ENCODE results near the gene UBE2U.

UBE2U gene

GRCh38 chr1:64176659-64177058 is 26.8 kb upstream of the UBE2U start:
- peaks cover 29 to 34% of the 10 kb centered on the region in 2 donors for H3K27me3 Mint-ChIP-seq
- H3K9me3 Mint-ChIP-seq = no peaks in the 10 kb centered on the region
- H3K27ac Mint-ChIP-seq = no peak overlapping the region
- H3K4me1 Mint-ChIP-seq (ENCODE audit: low read depth in 2 of 2) = peaks cover 0 to 5% of the 10 kb centered on the region in 2 donors
- DNase-seq = no peak
- H3K4me3 Mint-ChIP-seq = no peak overlapping the region
- no peak for ATAC-seq (replicated peaks)
- H3K36me3 Mint-ChIP-seq (ENCODE audit: insufficient read depth) = no peaks in the 10 kb centered on the region

DNA sequence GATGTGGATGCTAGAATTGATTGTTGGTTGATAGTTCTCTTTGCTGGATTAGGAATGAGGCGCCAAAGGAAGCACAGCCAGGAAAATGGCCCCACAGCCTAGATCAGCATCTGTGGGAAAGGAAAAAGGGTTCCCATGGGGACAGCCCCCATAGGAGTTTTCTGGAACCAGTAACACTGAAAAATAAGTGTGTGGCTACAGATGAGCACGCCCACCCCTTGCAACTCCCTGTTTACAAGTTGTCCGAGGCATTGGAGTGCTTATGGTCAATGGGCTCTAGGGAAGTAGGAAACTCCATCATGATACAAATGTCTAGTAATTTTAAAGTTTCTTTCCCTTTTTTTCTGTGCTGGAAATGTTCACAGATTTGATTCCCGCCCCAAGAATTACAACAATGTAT is 23.8 kb upstream of the UBE2U start:
- Mint-ChIP-seq H3K4me3 (no peak overlapping the region), H3K4me1 (ENCODE audit: low read depth in 2 of 2) (peaks cover 0 to 5% of the 10 kb centered on the region in 2 donors), H3K27me3 (peaks cover 28 to 34% of the 10 kb centered on the region in 2 donors), H3K36me3 (ENCODE audit: insufficient read depth) (no peaks in the 10 kb centered on the region), H3K27ac (no peak overlapping the region), H3K9me3 (no peaks in the 10 kb centered on the region)
- ATAC-seq (replicated peaks) (no peak), DNase-seq (no peak)

DNA sequence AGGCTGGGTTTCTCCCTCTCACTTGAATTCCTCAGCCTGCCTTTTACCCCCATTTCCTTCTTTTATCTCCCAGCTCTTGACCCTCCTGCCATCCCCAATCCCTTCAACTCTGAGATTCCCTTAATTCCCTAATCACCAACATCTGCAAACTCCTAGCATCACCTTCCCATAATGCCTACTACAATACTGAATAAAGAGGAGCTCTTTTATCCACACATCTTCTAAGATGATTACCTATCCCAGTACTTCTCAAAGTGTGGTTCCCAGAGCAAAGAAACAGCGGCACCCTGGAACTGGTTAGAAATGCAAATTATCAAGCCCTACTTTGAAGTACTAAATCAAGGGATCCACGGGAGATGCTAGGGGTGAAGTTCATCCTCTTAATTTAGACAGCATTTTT is 21.2 kb upstream of the UBE2U start:
- no peaks in the 10 kb centered on the region for H3K4me1 Mint-ChIP-seq (ENCODE audit: low read depth in 2 of 2)
- H3K27ac Mint-ChIP-seq = no peak overlapping the region
- H3K27me3 Mint-ChIP-seq = peaks cover 24 to 28% of the 10 kb centered on the region in 2 donors
- H3K36me3 Mint-ChIP-seq (ENCODE audit: insufficient read depth) = no peaks in the 10 kb centered on the region
- DNase-seq (no peak), ATAC-seq (replicated peaks) (no peak)
- no peaks in the 10 kb centered on the region for H3K9me3 Mint-ChIP-seq
- H3K4me3 Mint-ChIP-seq = no peak overlapping the region

DNA sequence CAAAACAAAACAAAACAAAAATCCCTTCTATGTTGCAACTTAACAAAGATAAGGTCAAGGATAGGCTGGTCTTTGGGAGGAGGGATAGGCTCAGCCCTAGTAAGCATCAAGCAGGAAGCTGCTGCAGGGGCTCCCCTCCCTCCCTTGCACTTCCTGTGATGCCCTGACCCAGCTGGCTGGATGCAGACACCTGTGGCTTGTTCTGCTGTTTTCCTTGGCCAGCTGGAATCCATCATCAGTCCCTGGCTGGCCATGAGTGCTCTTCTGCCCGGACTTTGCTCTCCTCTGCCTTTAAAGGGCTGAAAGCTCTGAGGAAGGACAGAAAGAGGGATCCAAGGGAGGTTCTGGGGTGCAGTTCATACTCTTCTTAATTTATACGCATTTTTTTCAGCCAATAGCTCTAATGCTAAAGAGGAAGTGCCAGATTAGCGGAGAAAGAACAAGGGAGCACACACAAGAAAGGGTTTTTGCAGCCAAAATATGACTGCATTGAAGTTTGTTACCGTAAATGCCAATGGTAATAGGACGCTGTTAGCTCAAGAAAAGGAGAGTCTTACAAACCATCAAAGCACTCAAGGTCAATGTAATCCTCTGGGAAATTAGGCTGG is 19.9 kb upstream of the UBE2U start:
- Mint-ChIP-seq H3K36me3 (ENCODE audit: insufficient read depth) (no peaks in the 10 kb centered on the region), H3K27ac (no peak overlapping the region), H3K9me3 (no peaks in the 10 kb centered on the region), H3K4me1 (ENCODE audit: low read depth in 2 of 2) (peaks cover 0 to 3% of the 10 kb centered on the region in 2 donors), H3K27me3 (peaks cover 17% of the 10 kb centered on the region in 2 donors), H3K4me3 (no peak overlapping the region)
- DNase-seq (no peak), ATAC-seq (replicated peaks) (no peak)

- Mint-ChIP-seq H3K9me3 (no peaks in the 10 kb centered on the region), H3K36me3 (ENCODE audit: insufficient read depth) (no peaks in the 10 kb centered on the region), H3K4me1 (ENCODE audit: low read depth in 2 of 2) (peaks cover 0 to 3% of the 10 kb centered on the region in 2 donors), H3K27me3 (peaks cover 12% of the 10 kb centered on the region in 2 donors), H3K27ac (no peak overlapping the region), H3K4me3 (no peak overlapping the region)
- DNase-seq = no peak
- no peak for ATAC-seq (replicated peaks)
Measured at GRCh38 chr1:64184003-64184440, 19.4 kb upstream of the UBE2U start.

GRCh38 chr1:64186138-64186897 is 17.1 kb upstream of the UBE2U start:
- DNase-seq (no peak), ATAC-seq (replicated peaks) (no peak)
- no peak overlapping the region for H3K27ac Mint-ChIP-seq
- no peaks in the 10 kb centered on the region for H3K36me3 Mint-ChIP-seq (ENCODE audit: insufficient read depth)
- peaks cover 0 to 3% of the 10 kb centered on the region in 2 donors for H3K4me1 Mint-ChIP-seq (ENCODE audit: low read depth in 2 of 2)
- H3K4me3 Mint-ChIP-seq = no peak overlapping the region
- no peaks in the 10 kb centered on the region for H3K9me3 Mint-ChIP-seq
- H3K27me3 Mint-ChIP-seq = peaks cover 6 to 12% of the 10 kb centered on the region in 2 donors

DNA sequence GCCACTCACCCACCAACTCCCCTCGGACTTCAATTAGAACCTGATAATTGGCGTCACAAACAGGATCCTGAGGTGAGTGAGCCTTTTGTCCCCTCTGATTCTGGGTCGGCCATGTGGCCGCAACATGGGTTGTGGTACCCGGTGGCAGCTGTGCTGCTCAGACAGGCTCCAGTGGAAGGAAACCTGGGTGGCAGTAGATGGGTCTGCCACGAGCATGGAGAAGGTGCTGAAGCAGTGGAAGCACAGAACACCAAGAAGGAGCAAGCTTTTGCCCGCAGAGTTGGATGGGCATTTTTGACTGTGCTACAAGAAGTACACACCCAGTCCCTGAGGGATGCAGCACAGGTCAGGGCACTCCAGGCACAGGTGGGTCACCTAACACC is 16.5 kb upstream of the UBE2U start:
- H3K27me3 Mint-ChIP-seq = peaks cover 6 to 10% of the 10 kb centered on the region in 2 donors
- H3K4me3 Mint-ChIP-seq = no peak overlapping the region
- DNase-seq = no peak
- no peaks in the 10 kb centered on the region for H3K9me3 Mint-ChIP-seq
- no peak for ATAC-seq (replicated peaks)
- H3K4me1 Mint-ChIP-seq (ENCODE audit: low read depth in 2 of 2) = peaks cover 0 to 3% of the 10 kb centered on the region in 2 donors
- no peaks in the 10 kb centered on the region for H3K36me3 Mint-ChIP-seq (ENCODE audit: insufficient read depth)
- no peak overlapping the region for H3K27ac Mint-ChIP-seq

GRCh38 chr1:64187646-64188045 is 15.8 kb upstream of the UBE2U start:
- Mint-ChIP-seq H3K27ac (no peak overlapping the region), H3K4me3 (no peak overlapping the region), H3K36me3 (ENCODE audit: insufficient read depth) (no peaks in the 10 kb centered on the region), H3K9me3 (no peaks in the 10 kb centered on the region), H3K4me1 (ENCODE audit: low read depth in 2 of 2) (peaks cover 0 to 3% of the 10 kb centered on the region in 2 donors), H3K27me3 (peaks cover 0 to 2% of the 10 kb centered on the region in 2 donors)
- DNase-seq (no peak), ATAC-seq (replicated peaks) (no peak)

DNA sequence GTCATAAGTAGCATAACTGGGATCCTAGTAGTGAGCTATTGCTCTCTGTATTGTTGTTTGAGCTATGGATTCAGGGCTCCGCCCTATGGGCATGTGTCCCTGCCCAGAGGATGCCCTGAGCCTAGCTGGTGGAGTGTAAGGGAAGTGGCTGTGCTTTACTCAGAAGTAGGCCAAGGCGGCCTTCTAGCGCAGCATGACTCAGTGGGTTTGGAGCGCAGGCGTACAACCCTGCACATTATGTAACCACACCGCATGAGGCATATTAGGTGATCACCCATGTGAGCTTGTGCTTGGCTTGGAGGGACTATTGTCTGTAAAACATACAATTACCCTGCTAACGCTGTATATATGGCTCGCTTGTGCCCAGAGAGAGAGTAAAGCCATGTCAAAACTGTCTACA is 11.1 kb upstream of the UBE2U start:
- DNase-seq (no peak), ATAC-seq (replicated peaks) (no peak)
- no peaks in the 10 kb centered on the region for H3K36me3 Mint-ChIP-seq (ENCODE audit: insufficient read depth)
- peaks cover 0 to 3% of the 10 kb centered on the region in 2 donors for H3K4me1 Mint-ChIP-seq (ENCODE audit: low read depth in 2 of 2)
- H3K4me3 Mint-ChIP-seq = no peak overlapping the region
- no peak overlapping the region for H3K27ac Mint-ChIP-seq
- no peaks in the 10 kb centered on the region for H3K27me3 Mint-ChIP-seq
- H3K9me3 Mint-ChIP-seq = no peaks in the 10 kb centered on the region

DNA sequence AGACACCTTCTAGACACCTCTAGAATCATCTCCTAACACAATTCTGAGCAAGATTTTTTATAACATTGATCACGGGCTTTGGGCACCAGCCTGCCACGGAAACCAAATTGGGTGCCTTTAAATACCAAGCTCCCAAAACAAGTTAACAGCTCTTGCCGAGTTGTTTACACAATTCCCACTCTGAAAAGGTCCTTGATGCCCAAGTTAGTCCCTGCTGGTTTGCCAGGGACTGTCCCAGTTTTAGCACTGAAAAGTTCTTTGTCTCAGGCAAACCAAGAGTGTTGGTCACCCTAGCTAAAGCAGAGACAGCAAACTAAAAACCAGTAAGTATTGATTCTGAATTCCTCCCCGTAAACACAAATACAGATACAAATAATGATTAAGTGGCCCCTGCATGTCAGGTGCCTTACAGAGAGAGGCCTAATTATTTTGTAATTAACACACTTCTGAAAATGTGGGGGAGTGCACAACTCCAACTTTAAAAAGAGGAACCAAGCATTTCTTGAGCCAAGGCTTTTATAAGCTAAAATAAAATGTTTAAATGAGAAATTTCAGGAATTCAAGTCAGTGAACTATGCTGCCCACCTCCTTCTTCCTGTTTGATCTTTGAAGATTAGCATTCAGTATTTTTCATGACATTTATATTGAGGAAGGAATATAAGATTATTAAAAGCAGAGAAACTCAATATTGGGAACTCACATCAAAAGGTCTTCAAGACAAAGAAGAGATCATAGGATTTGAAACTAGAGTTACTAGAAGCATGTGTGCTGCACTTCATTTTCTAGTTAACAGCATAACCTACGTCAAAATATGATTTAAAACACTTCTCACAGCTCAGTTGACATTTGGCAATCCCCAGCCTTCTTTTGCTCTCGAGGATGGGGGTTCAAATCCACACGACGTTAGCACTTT is 9.0 kb upstream of the UBE2U start:
- Mint-ChIP-seq H3K36me3 (ENCODE audit: insufficient read depth) (no peaks in the 10 kb centered on the region), H3K27ac (no peak overlapping the region), H3K9me3 (no peaks in the 10 kb centered on the region), H3K4me3 (no peak overlapping the region), H3K27me3 (no peaks in the 10 kb centered on the region), H3K4me1 (ENCODE audit: low read depth in 2 of 2) (no peaks in the 10 kb centered on the region)
- no peak for ATAC-seq (replicated peaks)
- no peak for DNase-seq

- DNase-seq (no peak), ATAC-seq (replicated peaks) (no peak)
- Mint-ChIP-seq H3K27me3 (no peaks in the 10 kb centered on the region), H3K36me3 (ENCODE audit: insufficient read depth) (no peaks in the 10 kb centered on the region), H3K27ac (no peak overlapping the region), H3K4me1 (ENCODE audit: low read depth in 2 of 2) (no peaks in the 10 kb centered on the region), H3K9me3 (no peaks in the 10 kb centered on the region), H3K4me3 (no peak overlapping the region)
Measured at GRCh38 chr1:64195081-64195395, 8.4 kb upstream of the UBE2U start.

GRCh38 chr1:64196074-64196870 is 7.2 kb upstream of the UBE2U start:
- Mint-ChIP-seq H3K9me3 (no peaks in the 10 kb centered on the region), H3K4me1 (ENCODE audit: low read depth in 2 of 2) (no peaks in the 10 kb centered on the region), H3K36me3 (ENCODE audit: insufficient read depth) (no peaks in the 10 kb centered on the region), H3K27ac (no peak overlapping the region), H3K4me3 (no peak overlapping the region), H3K27me3 (no peaks in the 10 kb centered on the region)
- no peak for DNase-seq
- ATAC-seq (replicated peaks) = no peak

- ATAC-seq (replicated peaks) = no peak
Measured at GRCh38 chr1:64197076-64197475, 6.3 kb upstream of the UBE2U start.

More at GRCh38 chr1:64197076-64197475, 6.3 kb upstream of the UBE2U start:
- no peaks in the 10 kb centered on the region for H3K36me3 Mint-ChIP-seq (ENCODE audit: insufficient read depth)
- H3K4me1 Mint-ChIP-seq (ENCODE audit: low read depth in 2 of 2) = no peaks in the 10 kb centered on the region
- no peaks in the 10 kb centered on the region for H3K9me3 Mint-ChIP-seq
- no peak overlapping the region for H3K27ac Mint-ChIP-seq
- H3K4me3 Mint-ChIP-seq = no peak overlapping the region
- H3K27me3 Mint-ChIP-seq = no peaks in the 10 kb centered on the region
- DNase-seq = no peak
